HuH-7.5 (cell line): ENCODE data around the gene DNM2.
"Not testable (repeated sequence)": the region's sequence is repeated elsewhere in the genome, so short reads cannot be mapped to it uniquely, and the experiment has no call there.

Experiments
- DNase-seq: peaks from one replicate; pipeline ENCODE4 v3.0.0; 2011; ENCODE audit warnings: low spot score

DNM2 gene

DNA sequence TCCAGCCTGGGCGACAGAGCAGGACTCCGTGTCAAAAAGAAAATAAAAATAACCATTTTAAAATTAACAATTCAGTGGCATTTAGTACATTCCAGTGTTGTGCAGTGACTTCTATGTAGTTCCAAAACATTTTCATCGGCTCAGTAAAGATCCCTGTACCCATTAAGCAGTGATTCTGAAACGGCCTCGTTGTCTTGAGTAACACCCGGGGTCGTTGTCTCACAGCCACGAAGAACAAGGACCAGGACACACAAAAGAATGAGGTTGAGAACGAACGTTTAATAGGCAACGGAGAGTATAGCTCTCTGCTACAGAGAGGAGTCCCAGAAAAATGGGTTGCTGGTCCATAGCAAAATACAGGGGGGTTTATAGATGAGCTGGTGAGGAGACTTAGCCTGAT lies 120.5 kb downstream of the DNM2 start:
- DNase-seq, result no peak

- no peak for DNase-seq
These were observed 121.5 kb downstream of the DNM2 start for GRCh38 chr19:10839114-10840050.

GRCh38 chr19:10842788-10843187 lies 124.9 kb downstream of the DNM2 start:
- no peak for DNase-seq

- no peak for DNase-seq
These were observed 128.8 kb downstream of the DNM2 start for GRCh38 chr19:10846500-10847202.

DNA sequence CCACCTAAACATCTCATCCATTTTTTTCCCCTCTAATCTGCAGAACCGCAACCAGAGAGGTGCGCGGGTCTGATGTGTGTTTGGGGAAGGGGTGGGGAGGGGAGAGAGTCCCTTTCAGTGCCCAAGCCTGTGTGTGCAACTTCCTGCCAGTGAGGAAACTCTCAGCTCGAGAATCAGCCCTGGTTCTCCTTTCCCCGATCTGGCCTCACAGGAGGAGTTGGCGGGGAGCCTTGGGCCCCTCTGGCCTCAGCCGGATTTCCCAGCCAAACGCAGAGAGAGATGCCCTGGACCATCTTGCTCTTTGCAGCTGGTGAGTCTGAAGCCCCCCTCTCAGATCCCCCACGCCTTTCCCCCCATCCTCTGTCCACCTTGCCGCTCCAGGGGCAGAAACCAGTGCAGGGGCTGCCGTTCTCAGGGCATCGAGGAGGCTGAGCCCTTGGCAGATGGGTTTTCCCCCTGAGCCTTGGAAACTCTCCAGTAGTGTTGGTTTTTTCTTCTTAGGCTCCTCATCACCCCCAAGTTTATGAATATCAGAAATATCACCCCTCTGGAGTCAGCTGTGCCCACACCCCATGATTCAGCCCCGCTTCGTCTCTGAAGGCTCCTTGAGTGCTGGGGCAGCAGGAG lies 130.5 kb downstream of the DNM2 start, which contains the start of gene C19orf38:
Gene C19orf38, plus strand, starts transcription at position 186 of the 627 bp plus-strand sequence. Its CDS starts 94 bp downstream, at position 280.
- no peak for DNase-seq

- DNase-seq, result no peak
These were observed 132.8 kb downstream of the DNM2 start for GRCh38 chr19:10850631-10851030.

- DNase-seq, result no peak
These were observed 134.4 kb downstream of the DNM2 start for GRCh38 chr19:10852098-10852800.

DNA sequence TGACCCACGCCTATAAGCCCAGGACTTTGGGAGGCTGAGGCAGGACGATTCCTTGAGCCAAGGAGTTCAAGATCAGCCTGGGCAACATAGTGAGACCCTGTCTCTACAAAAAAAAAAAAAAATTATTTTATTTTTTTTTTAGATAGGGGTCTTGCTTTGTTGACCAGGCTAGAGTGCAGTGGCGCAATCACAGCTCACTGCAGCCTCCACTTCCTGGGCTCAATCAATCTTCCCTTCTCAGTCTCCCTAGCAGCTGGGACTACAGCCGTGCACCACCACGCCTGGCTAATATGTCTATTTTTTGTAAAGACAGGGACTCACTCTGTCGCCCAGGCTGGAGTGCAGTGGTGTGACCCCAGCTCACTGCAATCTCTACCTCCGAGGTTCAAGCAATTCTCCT lies 135.1 kb downstream of the DNM2 start:
- no peak for DNase-seq

DNA sequence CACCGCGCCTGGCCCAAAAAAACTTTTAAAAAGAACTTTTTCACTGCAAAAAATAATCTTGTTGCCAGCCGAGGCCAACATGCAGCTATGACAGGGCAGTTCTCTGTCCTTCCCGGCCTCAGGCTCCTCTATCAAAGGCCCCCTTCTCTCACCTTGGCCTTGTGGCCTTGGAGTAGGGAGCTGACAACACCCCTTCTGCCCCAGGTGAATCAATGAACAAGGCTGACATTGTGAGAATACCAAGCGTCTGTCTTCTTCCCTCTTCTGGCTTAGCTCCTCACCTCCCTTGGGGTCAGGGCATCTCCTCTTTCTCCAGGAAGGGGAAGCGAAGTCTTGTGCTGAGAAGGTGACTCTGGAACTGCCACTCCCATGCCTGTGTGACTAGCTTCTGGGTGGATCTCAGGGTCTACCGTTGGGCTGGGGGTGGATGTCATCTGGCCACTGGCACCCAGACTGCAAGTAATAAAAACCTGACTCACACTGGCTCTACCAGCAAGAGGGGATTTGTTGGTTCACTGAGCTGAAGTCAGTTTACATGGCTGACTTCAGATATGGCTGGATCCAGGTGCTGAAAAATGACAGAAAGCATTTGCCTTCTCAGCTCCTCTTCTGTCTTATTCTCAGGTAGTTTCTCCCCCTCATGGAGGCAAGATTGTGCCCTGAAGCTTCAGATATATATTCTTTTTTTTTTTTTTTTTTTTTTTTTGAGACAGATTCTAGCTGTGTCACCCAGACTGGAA lies 136.6 kb downstream of the DNM2 start:
- DNase-seq, result no peak

DNA sequence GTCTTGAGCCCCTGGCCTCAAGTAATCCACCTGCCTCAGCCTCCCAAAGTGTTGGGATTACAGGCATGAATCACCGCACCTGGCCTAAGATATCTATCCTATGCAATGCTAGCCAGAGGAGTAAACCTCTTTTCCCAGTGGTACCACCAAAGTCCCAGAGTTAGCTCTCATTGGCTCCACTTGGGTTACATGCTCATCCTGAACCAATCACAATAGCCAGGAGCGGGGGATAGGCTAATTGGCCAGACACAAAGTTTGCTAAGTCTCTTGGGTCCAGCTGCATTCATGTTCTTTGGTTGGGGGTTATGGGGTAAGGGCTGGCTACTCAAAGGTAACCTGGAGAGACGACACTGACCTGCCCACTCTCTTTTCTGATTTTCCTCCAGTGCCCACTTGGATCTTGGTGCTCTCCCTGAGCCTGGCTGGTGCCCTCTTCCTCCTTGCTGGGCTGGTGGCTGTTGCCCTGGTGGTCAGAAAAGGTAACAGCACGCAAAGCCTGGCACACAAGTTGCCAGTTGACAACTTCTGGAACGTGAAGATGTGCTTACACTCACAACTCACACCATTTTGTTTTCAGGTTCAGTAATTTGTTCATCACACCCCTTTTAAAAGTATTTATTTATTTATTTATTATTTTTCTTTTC lies 138.1 kb downstream of the DNM2 start:
- DNase-seq, result no peak

- DNase-seq, result not testable (repeated sequence)
These were observed 139.0 kb downstream of the DNM2 start for GRCh38 chr19:10856899-10857298.

DNA sequence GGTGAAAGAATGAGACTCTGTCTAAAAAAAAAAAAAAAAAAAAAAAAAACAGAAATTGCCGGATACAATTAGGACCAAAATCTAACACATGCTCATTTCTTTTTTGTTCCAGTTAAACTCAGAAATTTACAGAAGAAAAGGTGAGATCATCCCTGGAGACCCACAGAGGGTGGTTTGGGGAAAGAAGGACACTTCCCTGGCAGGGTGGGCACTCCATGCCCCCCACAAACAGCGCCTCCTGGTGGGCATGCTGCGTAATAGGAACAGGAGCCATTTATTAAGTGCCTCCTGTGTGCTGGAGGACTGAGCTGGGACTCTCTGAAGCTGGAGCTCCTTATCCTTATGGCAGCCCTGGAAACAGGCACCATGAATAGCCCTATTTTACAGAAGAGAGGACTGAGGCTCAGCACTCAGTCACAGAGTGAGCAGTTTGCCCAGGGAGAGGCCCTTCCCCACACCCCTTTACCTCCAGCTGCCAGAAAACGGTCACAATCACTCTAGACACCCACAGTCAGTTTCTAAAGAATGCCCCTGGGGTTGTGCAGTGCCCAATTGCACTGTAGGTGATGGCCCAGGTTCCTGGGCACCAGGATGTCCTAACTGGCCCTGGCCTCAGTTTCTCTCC lies 140.4 kb downstream of the DNM2 start:
- DNase-seq, result no peak

- no peak for DNase-seq
These were observed 143.3 kb downstream of the DNM2 start for GRCh38 chr19:10861103-10861651.

DNA sequence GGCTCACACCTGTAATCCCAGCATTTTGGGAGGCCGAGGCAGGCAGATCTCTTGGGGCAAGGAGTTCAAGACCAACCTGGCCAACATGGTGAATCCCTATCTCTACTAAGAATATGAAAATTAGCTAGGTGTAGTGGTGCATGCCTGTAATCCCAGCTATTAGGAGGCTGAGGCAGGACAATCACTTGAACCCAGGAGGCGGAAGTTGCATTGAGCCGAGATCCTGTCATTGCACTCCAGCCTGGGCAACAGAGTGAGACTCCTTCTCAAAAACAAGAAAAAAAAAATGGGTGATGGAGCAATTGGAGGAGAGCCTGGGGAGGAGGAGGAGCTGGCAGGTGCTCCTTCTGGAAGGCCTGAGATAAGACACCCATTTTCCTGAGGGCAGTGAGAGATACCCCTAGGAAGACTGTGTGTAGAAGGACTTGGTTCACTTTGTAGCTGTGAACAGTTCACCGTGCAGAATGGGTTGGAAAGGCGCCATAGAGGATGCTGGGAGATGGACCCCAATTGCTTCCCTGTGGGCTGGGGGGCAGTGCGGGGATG lies 144.8 kb downstream of the DNM2 start:
- no peak for DNase-seq

- no peak for DNase-seq
These were observed 145.3 kb downstream of the DNM2 start for GRCh38 chr19:10863107-10863717.

DNA sequence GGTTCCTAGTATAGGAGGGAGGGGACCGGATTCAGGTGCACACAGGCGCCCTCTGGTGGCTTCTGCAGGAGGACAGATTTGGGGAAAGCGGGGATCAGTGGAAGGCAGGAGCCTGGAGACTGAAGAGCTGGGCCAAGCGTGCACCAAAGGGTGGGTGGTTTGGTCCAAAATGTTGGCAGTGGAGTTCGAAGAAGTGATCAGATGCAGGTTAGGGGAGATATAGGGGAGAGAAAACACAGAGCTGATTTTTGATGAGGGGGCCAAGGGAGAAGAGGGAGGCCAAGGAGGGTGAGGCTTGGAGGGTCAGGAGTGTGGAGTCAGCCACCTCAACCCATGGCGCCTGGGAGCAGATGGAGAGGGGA lies 146.6 kb downstream of the DNM2 start:
- DNase-seq, result peak; percentile 96

DNA sequence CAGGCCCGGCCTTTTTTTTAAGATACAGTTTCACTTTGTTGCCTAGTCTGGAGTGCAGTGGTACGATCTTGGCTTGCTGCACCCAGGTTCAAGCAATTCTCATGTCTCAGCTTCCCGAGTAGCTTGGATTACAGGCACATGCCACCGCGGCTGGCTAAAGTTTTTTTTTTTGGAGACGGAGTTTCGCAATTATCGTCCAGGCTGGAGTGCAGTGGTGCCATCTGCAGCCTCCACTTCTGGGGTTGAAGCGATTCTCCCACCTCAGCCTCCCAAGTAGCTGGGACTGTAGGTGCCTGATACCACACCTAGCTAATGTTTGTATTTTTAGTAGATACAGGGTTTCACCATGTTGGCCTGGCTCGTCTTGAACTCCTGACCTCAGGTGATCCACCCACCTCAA lies 148.6 kb downstream of the DNM2 start:
- DNase-seq, result no peak

- no peak for DNase-seq
These were observed 151.1 kb downstream of the DNM2 start for GRCh38 chr19:10868872-10869547.

GRCh38 chr19:10869872-10870311 lies 152.0 kb downstream of the DNM2 start:
- DNase-seq, result not testable (repeated sequence)
